Measurements from ENCODE around the gene CACNB3. TPM values are rescaled to one million over a fixed set of nuclear protein-coding genes. Genes with fewer than 3 reads are reported as not detected.

Gene CACNB3
- total RNA-seq, 1 donor from 2014 or later, result 56.3 TPM

DNA sequence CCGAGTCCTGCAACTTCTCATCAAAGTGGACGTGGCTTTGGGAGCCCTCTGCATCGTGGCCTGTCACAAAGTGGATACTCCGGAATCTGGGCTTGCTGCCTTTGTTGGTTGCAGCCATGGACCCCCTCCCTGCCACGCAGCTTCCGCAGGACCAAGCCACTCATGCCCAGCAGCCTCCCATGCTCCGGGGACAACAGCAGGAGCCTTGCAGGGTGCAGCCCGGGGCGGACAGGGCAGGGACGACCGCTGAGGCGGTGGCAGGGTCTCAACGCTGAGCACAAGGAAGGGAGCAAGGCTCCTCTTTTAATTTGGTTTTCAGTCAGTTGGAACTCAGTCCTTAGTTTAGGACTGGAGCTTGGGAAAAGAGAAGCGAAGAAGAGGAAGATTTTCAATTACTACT is 17.3 kb upstream of the CACNB3 start:
- no peaks in the 10 kb centered on the region for H3K9me3 Mint-ChIP-seq
- H3K27me3 Mint-ChIP-seq, result no peaks in the 10 kb centered on the region
- no peak for DNase-seq (ENCODE audit: extremely low spot score, unreplicated experiment)
- H3K4me1 Mint-ChIP-seq (ENCODE audit: unreplicated experiment), result peaks cover 2% of the 10 kb centered on the region
- no peaks in the 10 kb centered on the region for H3K36me3 Mint-ChIP-seq
- no peak overlapping the region for H3K27ac Mint-ChIP-seq
- TF ChIP-seq, protein P1, sequence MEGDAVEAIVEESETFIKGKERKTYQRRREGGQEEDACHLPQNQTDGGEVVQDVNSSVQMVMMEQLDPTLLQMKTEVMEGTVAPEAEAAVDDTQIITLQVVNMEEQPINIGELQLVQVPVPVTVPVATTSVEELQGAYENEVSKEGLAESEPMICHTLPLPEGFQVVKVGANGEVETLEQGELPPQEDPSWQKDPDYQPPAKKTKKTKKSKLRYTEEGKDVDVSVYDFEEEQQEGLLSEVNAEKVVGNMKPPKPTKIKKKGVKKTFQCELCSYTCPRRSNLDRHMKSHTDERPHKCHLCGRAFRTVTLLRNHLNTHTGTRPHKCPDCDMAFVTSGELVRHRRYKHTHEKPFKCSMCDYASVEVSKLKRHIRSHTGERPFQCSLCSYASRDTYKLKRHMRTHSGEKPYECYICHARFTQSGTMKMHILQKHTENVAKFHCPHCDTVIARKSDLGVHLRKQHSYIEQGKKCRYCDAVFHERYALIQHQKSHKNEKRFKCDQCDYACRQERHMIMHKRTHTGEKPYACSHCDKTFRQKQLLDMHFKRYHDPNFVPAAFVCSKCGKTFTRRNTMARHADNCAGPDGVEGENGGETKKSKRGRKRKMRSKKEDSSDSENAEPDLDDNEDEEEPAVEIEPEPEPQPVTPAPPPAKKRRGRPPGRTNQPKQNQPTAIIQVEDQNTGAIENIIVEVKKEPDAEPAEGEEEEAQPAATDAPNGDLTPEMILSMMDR (conservative IDR thresholded peaks at IDR 0.05), result no peak
- H3K4me3 Mint-ChIP-seq, result no peak overlapping the region

DNA sequence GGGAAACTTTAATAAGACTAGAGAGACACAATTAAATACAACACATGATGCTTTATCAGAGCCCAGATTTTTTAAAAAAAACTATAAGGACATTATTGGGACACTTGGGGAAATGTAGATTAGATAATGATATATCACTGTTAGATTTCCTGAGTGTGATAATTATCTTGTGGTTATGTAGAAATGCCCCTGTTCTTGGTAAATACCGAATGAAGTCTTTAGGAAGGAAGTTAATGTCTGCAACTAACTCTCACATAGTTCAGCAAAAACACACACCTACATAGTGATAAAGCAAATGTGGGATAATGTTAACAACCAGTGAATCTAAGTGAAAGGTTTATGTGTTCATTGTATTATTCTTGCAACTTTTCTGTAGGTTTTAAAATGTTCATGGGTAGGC is 14.6 kb upstream of the CACNB3 start:
- Mint-ChIP-seq H3K27ac (no peak overlapping the region), H3K4me3 (no peak overlapping the region), H3K9me3 (no peaks in the 10 kb centered on the region), H3K36me3 (no peaks in the 10 kb centered on the region), H3K27me3 (no peaks in the 10 kb centered on the region), H3K4me1 (ENCODE audit: unreplicated experiment) (no peaks in the 10 kb centered on the region)
- DNase-seq (ENCODE audit: extremely low spot score, unreplicated experiment), result no peak
- TF ChIP-seq, protein P1 (conservative IDR thresholded peaks at IDR 0.05), result no peak

DNA sequence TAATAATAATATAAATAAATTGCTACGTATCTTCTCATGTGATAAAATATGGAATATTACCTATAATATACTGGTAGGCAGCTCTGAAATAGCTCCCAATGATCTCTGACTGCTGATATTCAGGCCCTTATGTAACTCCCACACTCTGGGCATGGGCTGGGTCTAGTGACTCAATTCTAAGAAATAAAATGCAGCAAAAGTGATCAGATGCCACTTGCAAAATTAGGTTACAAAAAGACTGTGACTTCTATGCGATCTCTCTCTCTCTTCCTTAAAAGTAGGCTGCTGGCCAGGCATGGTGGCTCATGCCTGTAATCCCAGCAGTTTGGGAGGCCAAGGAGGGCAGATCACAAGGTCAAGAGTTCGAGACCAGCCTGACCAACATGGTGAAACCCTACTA is 10.3 kb upstream of the CACNB3 start:
- Mint-ChIP-seq H3K4me3 (no peak overlapping the region), H3K27ac (no peak overlapping the region), H3K36me3 (no peaks in the 10 kb centered on the region), H3K4me1 (ENCODE audit: unreplicated experiment) (peaks cover 22% of the 10 kb centered on the region), H3K9me3 (no peaks in the 10 kb centered on the region), H3K27me3 (no peaks in the 10 kb centered on the region)
- TF ChIP-seq, protein P1 (conservative IDR thresholded peaks at IDR 0.05), result no peak
- no peak for DNase-seq (ENCODE audit: extremely low spot score, unreplicated experiment)

DNA sequence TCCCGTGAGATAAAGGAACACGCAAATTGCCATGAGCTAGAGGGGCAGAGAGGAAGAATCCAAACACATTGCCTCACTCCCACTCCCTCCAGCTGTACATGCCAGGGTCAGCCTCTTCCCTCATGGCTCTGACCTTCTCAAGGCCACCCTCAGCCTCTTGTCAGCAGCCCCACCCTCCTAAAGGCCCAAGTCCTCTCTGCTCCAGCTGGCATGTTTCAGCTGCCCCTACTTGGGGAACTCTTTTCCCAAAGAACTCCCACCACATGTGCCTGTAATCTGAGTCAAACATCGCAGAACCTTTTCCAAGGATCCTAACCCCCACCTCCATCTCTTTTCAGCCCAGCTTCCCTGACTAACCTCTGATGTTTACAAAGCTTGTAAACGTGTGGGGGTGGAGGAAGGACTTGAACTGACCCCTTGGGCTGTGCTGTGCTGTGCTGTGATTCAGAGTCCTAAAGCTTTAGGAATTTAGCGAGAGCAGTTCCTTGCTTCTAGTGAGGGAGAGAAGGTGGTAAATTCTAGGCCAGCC is 7.3 kb upstream of the CACNB3 start:
- DNase-seq (ENCODE audit: extremely low spot score, unreplicated experiment), result no peak
- Mint-ChIP-seq H3K4me3 (peak overlapping the region; percentile 25), H3K36me3 (no peaks in the 10 kb centered on the region), H3K27me3 (no peaks in the 10 kb centered on the region), H3K9me3 (no peaks in the 10 kb centered on the region), H3K27ac (peak overlapping the region; percentile 65), H3K4me1 (ENCODE audit: unreplicated experiment) (peaks cover 22% of the 10 kb centered on the region)
- TF ChIP-seq, protein P1 (conservative IDR thresholded peaks at IDR 0.05), result no peak

DNA sequence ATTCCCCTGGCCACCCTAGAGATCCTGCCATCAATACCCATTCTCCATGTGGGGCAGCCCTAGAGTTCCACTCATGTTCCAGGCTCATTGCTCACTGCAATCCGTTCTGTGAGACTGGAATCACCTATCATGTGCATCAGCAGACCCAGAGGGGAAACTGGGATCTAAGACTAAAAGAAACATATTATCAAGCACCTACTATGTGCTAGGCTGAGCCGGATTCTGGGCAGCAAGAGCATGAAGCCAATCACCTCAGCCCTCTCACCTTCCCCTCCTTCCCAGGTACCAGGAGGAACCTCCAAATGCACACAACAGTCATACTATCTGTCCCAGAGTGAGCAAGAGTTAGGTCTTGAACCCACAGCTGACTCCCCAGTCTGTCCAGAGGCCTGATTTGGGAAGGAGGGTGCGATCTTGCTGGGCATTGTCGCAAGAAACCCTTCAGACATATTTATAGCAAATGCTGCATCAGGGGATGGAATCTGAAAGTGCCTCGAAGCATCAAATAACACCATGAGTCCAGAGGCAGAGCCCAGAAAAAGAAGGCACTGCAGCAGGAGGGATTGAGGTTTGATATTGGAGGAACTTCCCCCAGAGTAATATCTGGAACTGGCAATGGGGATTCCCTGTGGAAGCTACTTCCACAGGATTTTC is 6.7 kb upstream of the CACNB3 start:
- H3K4me3 Mint-ChIP-seq, result no peak overlapping the region
- no peak for DNase-seq (ENCODE audit: extremely low spot score, unreplicated experiment)
- no peak overlapping the region for H3K27ac Mint-ChIP-seq

More for the DNA sequence above, 6.7 kb upstream of the CACNB3 start:
- Mint-ChIP-seq H3K9me3 (no peaks in the 10 kb centered on the region), H3K36me3 (no peaks in the 10 kb centered on the region), H3K4me1 (ENCODE audit: unreplicated experiment) (peaks cover 27% of the 10 kb centered on the region), H3K27me3 (no peaks in the 10 kb centered on the region)
- TF ChIP-seq, protein P1 (conservative IDR thresholded peaks at IDR 0.05), result no peak
